HEK293 (cell line): Measurements from ENCODE around the gene SPEM3.

Source experiments
- ZBTB20 ChIP-seq: fragments of 450-650 bp; formaldehyde crosslinking; IDR thresholded peaks from 2 replicates; pipeline ENCODE4 v1.5.1; 2016; ENCODE audit warnings: missing biosample characterization, missing genetic modification characterization
- ZNF223 ChIP-seq: fragments of 450-650 bp; formaldehyde crosslinking; IDR thresholded peaks from 2 replicates; pipeline ENCODE4 v1.5.1; 2016; ENCODE audit warnings: missing biosample characterization, missing genetic modification characterization
- ZNF324 ChIP-seq: fragments of 450-650 bp; formaldehyde crosslinking; IDR thresholded peaks from 2 replicates; pipeline ENCODE4 v1.5.1; 2016; ENCODE audit warnings: missing biosample characterization, missing genetic modification characterization
- ZNF830 ChIP-seq: fragments of 450-650 bp; IDR thresholded peaks from 2 replicates; pipeline ENCODE4 v1.5.0; 2018; ENCODE audit warnings: missing biosample characterization, missing genetic modification characterization, low read depth, mild to moderate bottlenecking, moderate library complexity
- TF ChIP-seq, protein P1 (sequence below): fragments of 450-650 bp; formaldehyde crosslinking; IDR thresholded peaks from 2 replicates; pipeline ENCODE4 v1.5.1; 2016; ENCODE audit warnings: missing biosample characterization, missing genetic modification characterization

- TF ChIP-seq ZNF830 (tag by site-specific recombination) (no peak), ZNF223 (tag by site-specific recombination) (no peak), ZBTB20 (tag by site-specific recombination) (no peak), ZNF324 (tag by site-specific recombination) (no peak)
- TF ChIP-seq, protein P1, sequence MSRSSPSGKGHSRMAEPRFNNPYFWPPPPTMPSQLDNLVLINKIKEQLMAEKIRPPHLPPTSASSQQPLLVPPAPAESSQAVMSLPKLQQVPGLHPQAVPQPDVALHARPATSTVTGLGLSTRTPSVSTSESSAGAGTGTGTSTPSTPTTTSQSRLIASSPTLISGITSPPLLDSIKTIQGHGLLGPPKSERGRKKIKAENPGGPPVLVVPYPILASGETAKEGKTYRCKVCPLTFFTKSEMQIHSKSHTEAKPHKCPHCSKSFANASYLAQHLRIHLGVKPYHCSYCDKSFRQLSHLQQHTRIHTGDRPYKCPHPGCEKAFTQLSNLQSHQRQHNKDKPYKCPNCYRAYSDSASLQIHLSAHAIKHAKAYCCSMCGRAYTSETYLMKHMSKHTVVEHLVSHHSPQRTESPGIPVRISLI, result no peak
Measured at GRCh38 chr17:7471729-7472128, 43.1 kb downstream of the SPEM3 start.
